H7 (cell line): ENCODE measurements around the gene LCP1. TPM values are rescaled to one million over a fixed set of nuclear protein-coding genes. Genes with fewer than 3 reads are reported as not detected.
A peak's percentile ranks its signal among the peaks of the same experiment; 100 is the strongest.
"Not testable (repeated sequence)": the region's sequence is repeated elsewhere in the genome, so short reads cannot be mapped to it uniquely, and the experiment has no call there.

Experiments used
- DNase-seq: peaks from one replicate; pipeline ENCODE4 v3.0.0; 2012
- H3K27me3 ChIP-seq: 2 replicates; pipeline ENCODE4 v1.6.0; 2011; ENCODE audit warnings: mild to moderate bottlenecking, low read length; ENCODE audit not compliant: control insufficient read depth, insufficient read depth
- H3K36me3 ChIP-seq: replicated peaks from 2 replicates; pipeline ENCODE4 v1.5.1; 2011; ENCODE audit warnings: low read length; ENCODE audit not compliant: control insufficient read depth, insufficient read depth
- H3K4me3 ChIP-seq: 2 replicates; pipeline ENCODE4 v1.5.1; 2011; ENCODE audit warnings: low read depth, mild to moderate bottlenecking, control low read depth, low read length, moderate library complexity; ENCODE audit not compliant: insufficient read depth
- total RNA-seq: library from RNA; depleted of rRNA; stranded (reverse); fragments of >200 nt; shearing (Covaris generic); gene quantifications from 2 replicates; pipeline ENCODE4 v1.2.3, GENCODE V29; 2014

Gene LCP1
- total RNA-seq, 1 experiment from 2014 or later: 0.62 TPM

- Histone ChIP-seq H3K4me3 (no peak overlapping the region), H3K36me3 (no peaks in the 10 kb centered on the region), H3K27me3 (peaks cover 2% of the 10 kb centered on the region; the same call in 1 of the 2 replicates)
- no peak for DNase-seq
Measured at GRCh38 chr13:46172531-46172991, 9.4 kb downstream of the LCP1 start.

GRCh38 chr13:46171739-46172138 lies 10.2 kb downstream of the LCP1 start:
- no peak overlapping the region for H3K4me3 ChIP-seq
- H3K36me3 ChIP-seq: no peaks in the 10 kb centered on the region
- H3K27me3 ChIP-seq: peaks cover 2% of the 10 kb centered on the region; the same call in 1 of the 2 replicates
- DNase-seq: no peak

- peaks cover 2% of the 10 kb centered on the region; the same call in 1 of the 2 replicates for H3K27me3 ChIP-seq
- DNase-seq: no peak
- H3K4me3 ChIP-seq: no peak overlapping the region
- H3K36me3 ChIP-seq: no peaks in the 10 kb centered on the region
Measured at GRCh38 chr13:46171217-46171616, 10.8 kb downstream of the LCP1 start.

- H3K27me3 ChIP-seq: peaks cover 2% of the 10 kb centered on the region; the same call in 1 of the 2 replicates
- H3K36me3 ChIP-seq: no peaks in the 10 kb centered on the region
- peak; percentile 31 for DNase-seq
- no peak overlapping the region for H3K4me3 ChIP-seq
Measured at GRCh38 chr13:46170687-46171086, 11.3 kb downstream of the LCP1 start.

- H3K27me3 ChIP-seq: peaks cover 2% of the 10 kb centered on the region; the same call in 1 of the 2 replicates
- DNase-seq: peak; percentile 21
- H3K4me3 ChIP-seq: no peak overlapping the region
- H3K36me3 ChIP-seq: no peaks in the 10 kb centered on the region
Measured at GRCh38 chr13:46170268-46170667, 11.7 kb downstream of the LCP1 start.

- Histone ChIP-seq H3K27me3 (peaks cover 2% of the 10 kb centered on the region; the same call in 1 of the 2 replicates), H3K36me3 (no peaks in the 10 kb centered on the region), H3K4me3 (no peak overlapping the region)
- DNase-seq: no peak
Measured at GRCh38 chr13:46169758-46170157, 12.2 kb downstream of the LCP1 start.

GRCh38 chr13:46168783-46169182 lies 13.2 kb downstream of the LCP1 start:
- H3K4me3 ChIP-seq: no peak overlapping the region
- peaks cover 2% of the 10 kb centered on the region; the same call in 1 of the 2 replicates for H3K27me3 ChIP-seq
- no peak for DNase-seq
- H3K36me3 ChIP-seq: no peaks in the 10 kb centered on the region

- DNase-seq: no peak
- Histone ChIP-seq H3K27me3 (peaks cover 2% of the 10 kb centered on the region; the same call in 1 of the 2 replicates), H3K4me3 (no peak overlapping the region), H3K36me3 (no peaks in the 10 kb centered on the region)
Measured at GRCh38 chr13:46168341-46168740, 13.6 kb downstream of the LCP1 start.

GRCh38 chr13:46166947-46167610 lies 14.9 kb downstream of the LCP1 start:
- Histone ChIP-seq H3K36me3 (no peaks in the 10 kb centered on the region), H3K27me3 (peaks cover 2% of the 10 kb centered on the region; the same call in 1 of the 2 replicates), H3K4me3 (no peak overlapping the region)
- DNase-seq: peak; percentile 43

GRCh38 chr13:46166224-46166584 lies 15.8 kb downstream of the LCP1 start:
- peaks cover 2% of the 10 kb centered on the region; the same call in 1 of the 2 replicates for H3K27me3 ChIP-seq
- H3K36me3 ChIP-seq: no peaks in the 10 kb centered on the region
- no peak overlapping the region for H3K4me3 ChIP-seq
- DNase-seq: no peak

- DNase-seq: no peak
- H3K4me3 ChIP-seq: no peak overlapping the region
- H3K27me3 ChIP-seq: peaks cover 2% of the 10 kb centered on the region; the same call in 1 of the 2 replicates
- H3K36me3 ChIP-seq: no peaks in the 10 kb centered on the region
Measured at GRCh38 chr13:46165485-46166223, 16.3 kb downstream of the LCP1 start.

GRCh38 chr13:46164661-46165060 lies 17.3 kb downstream of the LCP1 start:
- no peaks in the 10 kb centered on the region for H3K27me3 ChIP-seq
- H3K4me3 ChIP-seq: no peak overlapping the region
- no peak for DNase-seq
- H3K36me3 ChIP-seq: no peaks in the 10 kb centered on the region

GRCh38 chr13:46162741-46163140 lies 19.2 kb downstream of the LCP1 start:
- not testable (repeated sequence) for H3K36me3 ChIP-seq, H3K27me3 ChIP-seq, H3K4me3 ChIP-seq, DNase-seq

GRCh38 chr13:46160471-46161066 lies 21.4 kb downstream of the LCP1 start:
- peak; percentile 81 for DNase-seq
- Histone ChIP-seq H3K27me3 (no peaks in the 10 kb centered on the region), H3K4me3 (no peak overlapping the region), H3K36me3 (no peaks in the 10 kb centered on the region)

GRCh38 chr13:46160065-46160464 lies 21.9 kb downstream of the LCP1 start:
- DNase-seq: no peak
- no peaks in the 10 kb centered on the region for H3K27me3 ChIP-seq
- no peaks in the 10 kb centered on the region for H3K36me3 ChIP-seq
- no peak overlapping the region for H3K4me3 ChIP-seq
